ENCODE measurements around the gene CCDC107. TPM values are rescaled to one million over a fixed set of nuclear protein-coding genes. Genes with fewer than 3 reads are reported as not detected.
"Not testable (repeated sequence)": the region's sequence is repeated elsewhere in the genome, so short reads cannot be mapped to it uniquely, and the experiment has no call there.

CCDC107 gene
- polyA plus RNA-seq, 1 donor from 2014 or later: 77.4 TPM

GRCh38 chr9:35627575-35627974 is 30.5 kb upstream of the CCDC107 start:
- H3K4me1 Mint-ChIP-seq: peaks cover 4 to 11% (median 11%) of the 10 kb centered on the region in 3 donors
- H3K9me3 Mint-ChIP-seq: no peaks in the 10 kb centered on the region
- no peaks in the 10 kb centered on the region for H3K36me3 Mint-ChIP-seq
- H3K4me3 Mint-ChIP-seq: peak overlapping the region in 1 of 4 donors; percentile 41
- H3K27ac Mint-ChIP-seq: no peak overlapping the region
- no peaks in the 10 kb centered on the region for H3K27me3 Mint-ChIP-seq

- H3K27me3 Mint-ChIP-seq: no peaks in the 10 kb centered on the region
- H3K4me3 Mint-ChIP-seq: no peak overlapping the region
- H3K27ac Mint-ChIP-seq: no peak overlapping the region
- no peaks in the 10 kb centered on the region for H3K9me3 Mint-ChIP-seq
- peaks cover 5 to 15% (median 11%) of the 10 kb centered on the region in 3 donors for H3K4me1 Mint-ChIP-seq
- no peaks in the 10 kb centered on the region for H3K36me3 Mint-ChIP-seq
These were observed 29.6 kb upstream of the CCDC107 start for GRCh38 chr9:35628389-35628991.

- Mint-ChIP-seq H3K27me3 (no peaks in the 10 kb centered on the region), H3K4me1 (peaks cover 8 to 19% (median 13%) of the 10 kb centered on the region in 3 donors), H3K9me3 (no peaks in the 10 kb centered on the region), H3K4me3 (no peak overlapping the region), H3K36me3 (no peaks in the 10 kb centered on the region), H3K27ac (no peak overlapping the region)
These were observed 28.5 kb upstream of the CCDC107 start for GRCh38 chr9:35629597-35629996.

- Mint-ChIP-seq H3K36me3 (no peaks in the 10 kb centered on the region), H3K27me3 (no peaks in the 10 kb centered on the region), H3K4me1 (peaks cover 37 to 57% (median 53%) of the 10 kb centered on the region in 3 donors), H3K9me3 (no peaks in the 10 kb centered on the region), H3K4me3 (peak overlapping the region in 3 of 4 donors; percentile 63 to 85 (median 73)), H3K27ac (peak overlapping the region; percentile 74 to 81 (median 77))
These were observed 22.4 kb upstream of the CCDC107 start for GRCh38 chr9:35635730-35636129.

- Mint-ChIP-seq H3K36me3 (no peaks in the 10 kb centered on the region), H3K9me3 (no peaks in the 10 kb centered on the region), H3K27ac (peak overlapping the region; percentile 74 to 81 (median 77)), H3K27me3 (no peaks in the 10 kb centered on the region), H3K4me3 (peak overlapping the region; percentile 39 to 73 (median 66)), H3K4me1 (peaks cover 41 to 60% (median 57%) of the 10 kb centered on the region in 3 donors)
These were observed 21.8 kb upstream of the CCDC107 start for GRCh38 chr9:35636135-35636876.

GRCh38 chr9:35636877-35637246 is 21.2 kb upstream of the CCDC107 start:
- not testable (repeated sequence) for H3K36me3 Mint-ChIP-seq
- Mint-ChIP-seq H3K4me1 (peaks cover 44 to 65% (median 61%) of the 10 kb centered on the region in 3 donors), H3K4me3 (peak overlapping the region in 2 of 4 donors; percentile 19 to 74)

GRCh38 chr9:35637427-35637955 is 20.6 kb upstream of the CCDC107 start:
- H3K27me3 Mint-ChIP-seq, H3K36me3 Mint-ChIP-seq, H3K9me3 Mint-ChIP-seq: not testable (repeated sequence)
- Mint-ChIP-seq H3K27ac (peak overlapping the region in 2 of 3 donors; percentile 68 to 81), H3K4me3 (peak overlapping the region in 3 of 4 donors; percentile 19 to 74 (median 25)), H3K4me1 (peaks cover 45 to 69% (median 61%) of the 10 kb centered on the region in 3 donors)

More at GRCh38 chr9:35636877-35637246, 21.2 kb upstream of the CCDC107 start:
- not testable (repeated sequence) for H3K9me3 Mint-ChIP-seq, H3K27me3 Mint-ChIP-seq
- peak overlapping the region; percentile 74 to 81 (median 77) for H3K27ac Mint-ChIP-seq

GRCh38 chr9:35638751-35639150 is 19.3 kb upstream of the CCDC107 start:
- Mint-ChIP-seq H3K27ac (peak overlapping the region in 1 of 3 donors; percentile 59), H3K4me3 (peak overlapping the region in 2 of 4 donors; percentile 13 to 35), H3K4me1 (peaks cover 45 to 71% (median 59%) of the 10 kb centered on the region in 3 donors)
- not testable (repeated sequence) for H3K27me3 Mint-ChIP-seq, H3K9me3 Mint-ChIP-seq, H3K36me3 Mint-ChIP-seq

GRCh38 chr9:35639225-35639624 is 18.9 kb upstream of the CCDC107 start:
- not testable (repeated sequence) for H3K27me3 Mint-ChIP-seq, H3K36me3 Mint-ChIP-seq, H3K9me3 Mint-ChIP-seq
- peaks cover 45 to 72% (median 59%) of the 10 kb centered on the region in 3 donors for H3K4me1 Mint-ChIP-seq
- H3K4me3 Mint-ChIP-seq: peak overlapping the region in 2 of 4 donors; percentile 60 to 66
- H3K27ac Mint-ChIP-seq: peak overlapping the region in 2 of 3 donors; percentile 32 to 59

GRCh38 chr9:35639631-35640030 is 18.5 kb upstream of the CCDC107 start:
- Mint-ChIP-seq H3K27ac (peak overlapping the region in 2 of 3 donors; percentile 32 to 59), H3K4me1 (peaks cover 44 to 73% (median 59%) of the 10 kb centered on the region in 3 donors), H3K4me3 (peak overlapping the region in 3 of 4 donors; percentile 14 to 66 (median 60)), H3K27me3 (no peaks in the 10 kb centered on the region), H3K9me3 (no peaks in the 10 kb centered on the region), H3K36me3 (peaks cover 10% of the 10 kb centered on the region)

GRCh38 chr9:35640431-35640830 is 17.7 kb upstream of the CCDC107 start:
- peak overlapping the region in 1 of 3 donors; percentile 82 for H3K27ac Mint-ChIP-seq
- not testable (repeated sequence) for H3K27me3 Mint-ChIP-seq, H3K9me3 Mint-ChIP-seq
- peaks cover 37 to 66% (median 51%) of the 10 kb centered on the region in 3 donors for H3K4me1 Mint-ChIP-seq
- peak overlapping the region in 1 of 4 donors; percentile 48 for H3K4me3 Mint-ChIP-seq
- H3K36me3 Mint-ChIP-seq: peaks cover 10% of the 10 kb centered on the region

GRCh38 chr9:35641478-35641877 is 16.6 kb upstream of the CCDC107 start:
- H3K27me3 Mint-ChIP-seq, H3K9me3 Mint-ChIP-seq: not testable (repeated sequence)
- H3K36me3 Mint-ChIP-seq: peaks cover 10% of the 10 kb centered on the region
- H3K27ac Mint-ChIP-seq: peak overlapping the region; percentile 24 to 67 (median 34)
- H3K4me3 Mint-ChIP-seq: peak overlapping the region; percentile 10 to 49 (median 44)
- peaks cover 29 to 61% (median 43%) of the 10 kb centered on the region in 3 donors for H3K4me1 Mint-ChIP-seq

- Mint-ChIP-seq H3K4me3 (no peak overlapping the region), H3K9me3 (no peaks in the 10 kb centered on the region), H3K36me3 (peaks cover 10% of the 10 kb centered on the region), H3K27ac (peak overlapping the region in 1 of 3 donors; percentile 13), H3K4me1 (peaks cover 27 to 57% (median 36%) of the 10 kb centered on the region in 3 donors), H3K27me3 (no peaks in the 10 kb centered on the region)
These were observed 15.0 kb upstream of the CCDC107 start for GRCh38 chr9:35643046-35643445.

- peak overlapping the region; percentile 96 to 99 (median 98) for H3K4me3 Mint-ChIP-seq
- peaks cover 32 to 52% (median 33%) of the 10 kb centered on the region in 3 donors for H3K4me1 Mint-ChIP-seq
- peaks cover 13% of the 10 kb centered on the region for H3K36me3 Mint-ChIP-seq
- not testable (repeated sequence) for H3K27me3 Mint-ChIP-seq, H3K9me3 Mint-ChIP-seq
- H3K27ac Mint-ChIP-seq: peak overlapping the region; percentile 89 to 99 (median 99)
These were observed 12.4 kb upstream of the CCDC107 start for GRCh38 chr9:35645736-35646135.

GRCh38 chr9:35646153-35646532 is 11.9 kb upstream of the CCDC107 start:
- Mint-ChIP-seq H3K4me3 (peak overlapping the region; percentile 96 to 99 (median 98)), H3K36me3 (peaks cover 13% of the 10 kb centered on the region), H3K27ac (peak overlapping the region; percentile 89 to 99 (median 99)), H3K9me3 (no peaks in the 10 kb centered on the region), H3K27me3 (no peaks in the 10 kb centered on the region), H3K4me1 (peaks cover 32 to 52% (median 34%) of the 10 kb centered on the region in 3 donors)

Measured in IgD-negative memory B cell (primary cell).